IPS-NIHi7 (cell line): ENCODE data around the gene WAPL.
"Not testable (repeated sequence)": the region's sequence is repeated elsewhere in the genome, so short reads cannot be mapped to it uniquely, and the experiment has no call there.

Experiments
- DNase-seq: peaks from one replicate; pipeline ENCODE4 v3.0.0; 2012; ENCODE audit warnings: mixed read lengths; ENCODE audit errors: extremely low spot score

WAPL gene

DNA sequence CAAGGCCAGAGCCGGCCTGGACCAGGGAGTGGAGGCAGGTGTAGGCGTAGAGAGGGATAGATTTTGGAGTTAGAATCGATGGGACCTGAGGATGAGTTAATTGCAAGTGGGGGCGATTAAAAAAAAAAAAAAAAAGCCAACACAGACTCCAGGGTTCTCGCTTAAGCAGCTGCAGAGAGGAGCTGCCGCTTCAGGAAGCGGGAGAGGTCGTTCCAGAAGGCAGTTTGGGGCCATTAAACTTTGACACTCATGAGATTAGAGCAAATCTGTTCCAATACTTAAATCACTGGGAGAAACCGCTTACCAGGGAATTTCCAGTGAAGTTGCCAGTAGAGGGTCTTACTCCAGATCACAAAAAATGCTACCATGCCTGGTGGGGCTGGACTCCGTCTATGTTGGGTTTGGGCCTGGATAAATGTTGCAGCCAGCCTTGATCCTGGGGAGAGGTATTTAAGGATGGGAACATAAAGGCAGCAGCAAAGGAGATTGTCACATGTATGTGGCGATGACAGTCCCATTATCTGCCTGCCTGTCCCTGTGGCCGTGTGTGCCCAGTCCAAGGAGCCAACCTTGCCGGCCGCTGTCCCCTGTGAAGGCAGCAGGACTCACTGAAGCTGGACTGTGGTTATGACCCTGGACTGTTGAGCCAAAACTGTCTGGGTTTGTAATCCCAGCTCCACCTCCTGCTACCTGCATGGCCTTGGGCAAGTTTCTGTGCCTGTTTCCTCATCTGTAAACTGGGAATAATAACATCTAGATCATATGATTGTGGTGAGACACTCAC is 131.1 kb downstream of the WAPL start:
- no peak for DNase-seq

DNA sequence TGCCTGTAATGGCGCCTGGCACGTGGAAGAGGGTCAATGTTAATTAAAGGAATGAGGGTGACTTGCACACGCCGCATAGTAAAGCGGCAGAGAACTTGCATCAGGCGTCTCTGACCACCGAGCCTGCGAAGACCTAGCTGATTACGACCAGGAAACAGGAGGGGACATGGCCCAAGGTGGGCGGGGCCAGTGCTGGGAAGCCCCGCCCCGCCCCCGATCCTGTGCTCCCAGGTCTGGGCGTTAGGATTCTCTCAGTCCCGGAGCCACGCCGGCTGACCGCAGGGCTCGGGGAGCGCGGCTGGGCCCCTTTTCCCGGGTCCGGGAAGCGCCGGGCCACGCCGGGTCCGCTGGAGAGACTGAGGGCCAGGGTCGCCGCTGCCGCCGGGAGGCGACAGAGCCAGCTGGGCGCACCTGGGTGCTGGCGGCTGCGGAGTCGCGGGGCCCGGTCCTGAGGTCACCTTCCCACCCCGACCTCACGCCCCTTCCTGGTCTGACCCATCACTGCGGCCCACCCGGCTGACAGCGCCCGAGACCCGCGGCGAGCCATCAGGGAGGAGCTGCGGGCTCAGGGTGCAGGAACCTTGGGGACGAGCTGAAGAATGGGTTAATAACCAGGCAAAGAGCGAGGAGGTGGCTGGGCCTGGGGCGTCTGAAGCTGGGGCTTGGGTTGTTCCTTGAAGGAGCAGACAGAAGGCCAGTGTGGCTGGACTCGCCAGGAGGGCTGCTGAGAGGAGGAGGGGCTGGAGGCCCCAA is 132.0 kb downstream of the WAPL start:
- DNase-seq: peak; percentile 92

DNA sequence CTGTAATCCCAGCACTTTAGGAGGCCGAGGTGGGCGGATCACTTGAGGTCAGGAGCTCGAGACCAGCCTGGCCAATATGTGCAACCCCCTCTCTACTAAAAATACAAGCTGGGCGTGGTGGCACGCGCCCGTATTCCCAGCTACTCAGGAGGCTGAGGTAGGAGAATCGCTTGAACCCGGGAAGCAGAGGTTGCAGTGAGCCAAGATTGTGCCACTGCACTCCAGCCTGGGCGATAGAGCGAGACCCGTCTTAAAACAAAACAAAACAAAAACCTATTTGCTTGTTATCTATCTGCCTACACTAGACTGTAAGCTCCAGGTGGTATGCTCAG is 132.5 kb downstream of the WAPL start:
- DNase-seq: not testable (repeated sequence)

DNA sequence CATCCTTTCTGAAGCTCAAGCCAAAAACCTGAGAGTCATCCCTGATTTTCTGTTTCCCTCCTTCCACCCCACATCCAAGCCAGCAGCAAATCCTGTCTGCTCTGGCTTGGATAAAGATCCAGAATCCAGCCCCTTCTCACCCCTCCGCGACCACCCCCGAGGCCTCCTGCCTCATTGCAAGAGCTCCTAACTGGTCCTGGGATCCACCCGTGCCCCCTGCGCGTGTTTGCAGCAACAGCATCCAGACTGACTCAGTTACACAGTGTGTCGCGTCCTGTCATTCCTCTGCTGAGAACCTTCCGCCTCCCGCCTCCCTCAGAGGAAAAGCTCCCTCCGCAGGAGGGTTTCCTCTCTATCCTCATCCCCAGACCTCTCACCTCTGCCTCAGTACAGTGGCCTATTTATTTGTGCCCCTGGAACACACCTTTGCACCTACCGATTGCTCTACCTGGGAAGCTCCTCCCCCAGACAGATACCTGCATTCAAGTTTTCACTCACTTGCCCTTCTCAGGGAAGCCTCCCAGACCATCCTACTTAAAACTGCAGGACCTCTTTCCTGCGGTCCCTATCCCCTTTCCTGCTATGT is 133.4 kb downstream of the WAPL start:
- DNase-seq: no peak

DNA sequence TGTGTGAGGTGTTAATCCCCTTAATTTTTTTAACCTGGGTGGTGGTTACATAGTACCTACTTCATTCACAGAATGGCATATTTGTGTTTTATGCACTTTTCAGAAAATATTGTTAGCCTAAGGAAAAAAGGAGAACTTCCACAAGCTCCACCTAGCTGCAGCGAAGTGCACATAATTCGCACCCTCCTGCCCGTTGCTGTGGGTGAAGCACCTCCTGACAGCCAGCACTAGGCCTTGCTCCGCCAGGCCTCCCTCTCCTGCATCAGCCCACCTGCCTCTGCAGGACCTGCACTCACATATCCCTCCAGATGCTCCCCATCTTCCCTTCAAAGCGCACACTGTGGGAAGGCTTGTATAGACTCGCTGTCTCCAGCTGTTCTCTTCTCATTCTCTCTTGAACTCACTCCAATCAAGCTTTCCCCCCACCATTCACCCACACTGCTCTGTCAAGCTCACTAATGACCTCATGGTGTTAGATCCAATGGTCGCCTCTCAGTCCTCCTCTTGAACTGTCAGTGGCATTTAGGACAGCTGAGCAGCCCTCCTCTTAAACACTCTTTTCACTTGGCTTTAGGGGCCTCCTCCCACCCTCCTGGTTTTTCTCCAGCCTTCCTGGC is 134.3 kb downstream of the WAPL start:
- no peak for DNase-seq

DNA sequence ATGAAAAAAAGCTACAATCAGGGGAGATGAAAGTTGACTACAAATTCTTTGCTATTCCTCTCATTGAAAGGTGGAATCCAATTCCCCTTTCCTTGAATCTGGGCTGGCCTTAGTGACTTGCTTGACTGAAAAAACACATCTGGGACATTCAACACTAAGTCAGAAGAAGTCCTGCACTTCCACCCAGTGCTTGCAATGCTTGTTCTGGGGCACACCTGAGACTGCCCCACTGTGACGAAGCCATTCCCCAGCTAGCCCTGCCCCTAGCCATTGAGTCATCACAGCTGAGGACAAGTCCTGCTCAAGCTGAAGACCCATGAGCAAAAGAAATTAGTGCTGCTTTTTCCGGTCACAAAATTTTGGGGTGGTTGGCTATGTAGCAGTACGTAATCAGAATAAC is 135.8 kb downstream of the WAPL start:
- DNase-seq: no peak
